GM12878 (cell line): Measurements from ENCODE around the gene NPLOC4. TPM values are rescaled to one million over a fixed set of nuclear protein-coding genes. Genes with fewer than 3 reads are reported as not detected.

Experiments
- ATAC-seq: fragments of 200-7000 bp; cut with Tn5 transposase; 3 replicates; pipeline ENCODE4 v1.9.1; 2020; ENCODE audit warnings: mild to moderate bottlenecking, moderate library complexity
- BruUV-seq: library from RNA; stranded (reverse); fragments of 400-500 nt; replicated peaks from 2 replicates; lab custom pipeline; 2021; lab: Mats Ljungman, UMichigan
- CTCF ChIA-PET: fragments of 300-600 bp; sonication (Branson Sonifier 250); formaldehyde crosslinking; extraction: SDS; loops from one replicate; lab custom pipeline; 2021; ENCODE audit warnings: inconsistent platforms; lab: Yijun Ruan, JAX
- POLR2A ChIA-PET: fragments of 350-600 bp; formaldehyde crosslinking; extraction: SDS; loops from one replicate; lab custom pipeline; 2021; ENCODE audit warnings: inconsistent platforms; lab: Charles Lee
- RAD21 ChIA-PET: fragments of 300-600 bp; sonication (Branson Sonifier 250); formaldehyde crosslinking; loops from one replicate; lab custom pipeline; 2023; ENCODE audit warnings: antibody characterized with exemption; ENCODE audit not compliant: unreplicated experiment; lab: Charles Lee
- SMC1A ChIA-PET: fragments of 300-600 bp; sonication (Branson Sonifier 250); formaldehyde crosslinking; loops from one replicate; lab custom pipeline; 2023; ENCODE audit not compliant: unreplicated experiment, uncharacterized antibody; lab: Charles Lee
- DNase-seq: peaks from one replicate; pipeline ENCODE4 v3.0.0-alpha.2; 2011; ENCODE audit warnings: low read depth, low spot score
- FAIRE-seq: peaks from 3 replicates; lab custom pipeline; 2011; peaks lifted over from hg19 to GRCh38; lab: Jason Lieb, UNC
- H2AFZ ChIP-seq: 2 replicates; pipeline ENCODE4 v1.6.0; 2011; ENCODE audit warnings: low read depth, low read length, control low read depth; ENCODE audit not compliant: control insufficient read depth
- H3K27ac ChIP-seq: 2 replicates; pipeline ENCODE4 v1.5.1; 2011; ENCODE audit warnings: control low read depth; ENCODE audit not compliant: control insufficient read depth, insufficient read depth
- H3K27me3 ChIP-seq, 2 experiments: replicated peaks in 1 of 2; 2 replicates each; pipeline versions ENCODE4 v1.6.0 to v1.6.1; 2011; ENCODE audit warnings: low read length in 1 of 2; ENCODE audit not compliant: control insufficient read depth in 2 of 2, insufficient read depth in 2 of 2
- H3K36me3 ChIP-seq, 2 experiments: 2 replicates each; pipeline ENCODE4 v1.5.1; 2011; ENCODE audit warnings: low read length in 1 of 2; ENCODE audit not compliant: control insufficient read depth in 2 of 2, insufficient read depth in 2 of 2
- H3K4me1 ChIP-seq: 2 replicates; pipeline ENCODE4 v1.6.1; 2011; ENCODE audit warnings: mild to moderate bottlenecking, low read length, moderate library complexity, mixed read lengths; ENCODE audit not compliant: control insufficient read depth, insufficient read depth
- H3K4me2 ChIP-seq: 2 replicates; pipeline ENCODE4 v1.6.0; 2011; ENCODE audit warnings: control low read depth; ENCODE audit not compliant: control insufficient read depth, insufficient read depth
- H3K4me3 ChIP-seq: fragments of 200-600 bp; sonication (generic); 2 replicates; pipeline ENCODE4 v1.5.1; 2016
- H3K79me2 ChIP-seq: 2 replicates; pipeline ENCODE4 v1.6.0; 2011; ENCODE audit warnings: low read length; ENCODE audit not compliant: control insufficient read depth, insufficient read depth
- H3K9ac ChIP-seq: 2 replicates; pipeline ENCODE4 v1.8.0; 2011; ENCODE audit warnings: low read length, control low read depth, mixed read lengths; ENCODE audit not compliant: control insufficient read depth, insufficient read depth
- H3K9me3 ChIP-seq: replicated peaks from 3 replicates; pipeline ENCODE4 v1.5.1; 2011; ENCODE audit warnings: mild to moderate bottlenecking, low read length; ENCODE audit not compliant: control insufficient read depth, insufficient read depth
- H4K20me1 ChIP-seq: 2 replicates; pipeline ENCODE4 v1.6.0; 2011; ENCODE audit not compliant: control insufficient read depth, insufficient read depth
- CBX5 ChIP-seq: sonication (generic); IDR thresholded peaks from 2 replicates; pipeline ENCODE4 v1.6.1; 2016; ENCODE audit warnings: low read depth, moderate library complexity, mild to moderate bottlenecking, inconsistent platforms
- CEBPB ChIP-seq, 2 experiments: fragments of 150-350 bp in 1 of 2; IDR thresholded peaks; 2 replicates each; pipeline ENCODE4 v1.6.1; 2012 to 2014; ENCODE audit warnings: low read depth in 2 of 2, low read length in 2 of 2, borderline replicate concordance in 1 of 2, inconsistent platforms in 1 of 2
- CHD1 ChIP-seq: IDR thresholded peaks from 2 replicates; pipeline ENCODE4 v1.6.1; 2012; ENCODE audit warnings: low read depth, low read length, improper control_type of control experiment
- CHD4 ChIP-seq: fragments of 200-600 bp; sonication (generic); IDR thresholded peaks from 2 replicates; pipeline ENCODE4 v1.6.1; 2016; ENCODE audit warnings: mild to moderate bottlenecking
- EED ChIP-seq: sonication (generic); IDR thresholded peaks from 2 replicates; pipeline ENCODE4 v1.6.1; 2016; ENCODE audit warnings: antibody characterized with exemption, low read depth
- FOS ChIP-seq: IDR thresholded peaks from 3 replicates; pipeline ENCODE4 v1.6.1; 2011; ENCODE audit warnings: borderline replicate concordance; ENCODE audit not compliant: insufficient read length; ENCODE audit errors: extremely low read depth
- IKZF1 ChIP-seq: fragments of 450-650 bp; conservative IDR thresholded peaks from 2 replicates; pipeline ENCODE4 v1.6.1; 2017; ENCODE audit warnings: antibody characterized with exemption, mild to moderate bottlenecking
- KAT2A ChIP-seq: conservative IDR thresholded peaks from 2 replicates; pipeline ENCODE4 v1.6.1; 2011; ENCODE audit warnings: low read depth, low read length; ENCODE audit not compliant: control insufficient read depth
- KDM1A ChIP-seq: fragments of 200-600 bp; sonication (generic); IDR thresholded peaks from 2 replicates; pipeline ENCODE4 v1.6.1; 2016; ENCODE audit warnings: borderline replicate concordance
- LARP7 ChIP-seq: fragments of 450-650 bp; IDR thresholded peaks from 2 replicates; pipeline ENCODE4 v1.6.1; 2017; ENCODE audit warnings: mild to moderate bottlenecking
- POLR2AphosphoS2 ChIP-seq: IDR thresholded peaks from 2 replicates; pipeline ENCODE4 v1.6.1; 2011; ENCODE audit warnings: low read depth, mild to moderate bottlenecking, low read length, improper control_type of control experiment, moderate library complexity
- RAD51 ChIP-seq: fragments of 450-650 bp; IDR thresholded peaks from 2 replicates; pipeline ENCODE4 v1.6.1; 2016; ENCODE audit warnings: moderate library complexity, mild to moderate bottlenecking, inconsistent platforms
- REST ChIP-seq: IDR thresholded peaks from 2 replicates; pipeline ENCODE4 v1.6.1; 2012; ENCODE audit warnings: mild to moderate bottlenecking, low read depth, low read length
- TBL1XR1 ChIP-seq: IDR thresholded peaks from 2 replicates; pipeline ENCODE4 v1.6.1; 2012; ENCODE audit warnings: low read depth, low read length, improper control_type of control experiment
- TCF12 ChIP-seq: IDR thresholded peaks from 2 replicates; pipeline ENCODE4 v1.6.1; 2011; ENCODE audit warnings: low read depth, mild to moderate bottlenecking, low read length
- YBX1 ChIP-seq: fragments of 450-650 bp; IDR thresholded peaks from 2 replicates; pipeline ENCODE4 v1.6.1; 2016; ENCODE audit warnings: antibody characterized with exemption
- ZNF217 ChIP-seq: fragments of 450-650 bp; IDR thresholded peaks from 2 replicates; pipeline ENCODE4 v1.6.1; 2017; ENCODE audit warnings: antibody characterized with exemption, mild to moderate bottlenecking
- ZNF24 ChIP-seq: fragments of 450-650 bp; IDR thresholded peaks from 2 replicates; pipeline ENCODE4 v1.6.1; 2017; ENCODE audit warnings: antibody characterized with exemption, mild to moderate bottlenecking
- ZZZ3 ChIP-seq: IDR thresholded peaks from 2 replicates; pipeline ENCODE4 v1.6.1; 2011; ENCODE audit warnings: low read depth; ENCODE audit not compliant: control insufficient read depth, insufficient read length
- WGBS: methylation state at CpG from one replicate; pipeline ENCODE4 v1.1.6; 2016; ENCODE audit warnings: low lambda C conversion rate; ENCODE audit not compliant: insufficient replicate concordance, insufficient coverage; ENCODE audit errors: missing lambda C conversion rate; 5-methylcytosine and 5-hydroxymethylcytosine counted together
- in situ Hi-C: fragments of 300-500 bp; cut with MboI; formaldehyde crosslinking; loops from 9 replicates; pipeline ENCODE4 v1.14.3; 2018; ENCODE audit warnings: mixed read lengths
- intact Hi-C: fragments of 100-400 bp; cut with micrococcal nuclease; formaldehyde crosslinking; loops from one replicate; pipeline ENCODE4 v1.14.2; 2022; ENCODE audit not compliant: unreplicated experiment
- polyA plus RNA-seq, 11 experiments: library from polyadenylated mRNA; depleted of rRNA in 4 of 11; unstranded in 6 of 11; stranded (reverse) in 5 of 11; fragments of >200 nt; fragmentation: Nextera tagmentation in 4 of 11; fragmentation: Illumina TruSeq in 1 of 11; extraction: Ambion mirVana in 4 of 11; extraction: Trizol in 1 of 11; gene quantifications; 1 replicate in 1 of 11; 2 replicates in 10 of 11; pipeline versions ENCODE4 v1.2.1 to v1.2.3, GENCODE V29; 2011 to 2016; ENCODE audit warnings: inconsistent platforms in 2 of 11, missing spikeins in 2 of 11, low read depth in 1 of 11
- total RNA-seq, 4 experiments: library from RNA; depleted of rRNA in 3 of 4; stranded (reverse); fragments of >200 nt in 3 of 4; fragmentation: Illumina TruSeq in 1 of 4; extraction: Trizol in 1 of 4; gene quantifications; 2 replicates each; pipeline versions ENCODE4 v1.2.1 to v1.2.3, GENCODE V29; 2013 to 2021
- TF ChIP-seq, protein P1 (sequence below): fragments of 450-650 bp; IDR thresholded peaks from 2 replicates; pipeline ENCODE4 v1.6.1; 2017; ENCODE audit warnings: borderline replicate concordance

NPLOC4 gene
- total and polyA plus RNA-seq, 10 of the 15 experiments (the other 5 are each of a cell fraction or from before 2014, with no cell fraction given): 1.5 to 83.7 (median 45.8) TPM

GRCh38 chr17:81582341-81582740, 54.6 kb downstream of the NPLOC4 start:
- 81% methylated on average over 5 of the region's 5 CpGs for WGBS
- in situ Hi-C loops: no loop called here

DNA sequence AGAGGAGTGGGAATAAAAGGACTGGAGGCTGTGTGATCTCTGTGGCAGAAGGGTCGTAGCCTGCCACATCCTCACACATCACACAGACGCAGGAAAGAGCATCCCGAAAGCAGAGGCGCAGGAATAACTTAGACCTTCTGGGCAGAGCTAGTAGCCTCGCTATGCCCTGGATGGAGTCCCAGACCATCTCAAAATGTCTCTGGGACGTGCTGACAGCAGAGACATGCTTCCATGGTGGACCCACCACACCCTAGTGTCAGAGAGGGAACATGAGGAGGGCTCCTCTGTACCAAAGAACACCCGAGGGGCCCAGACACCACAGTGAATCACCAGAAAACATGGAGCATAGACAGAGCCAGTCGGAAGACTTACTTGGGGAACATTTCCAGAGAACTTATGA, 55.2 kb downstream of the NPLOC4 start:
- H3K9me3 ChIP-seq: no peaks in the 10 kb centered on the region
- H3K36me3 ChIP-seq: peaks cover 16 to 28% of the 10 kb centered on the region in 2 experiments
- CTCF ChIA-PET: no interaction called here
- RAD21 ChIA-PET: no interaction called here
- no peak overlapping the region for H3K4me3 ChIP-seq
- intact Hi-C loops (no loop called here), in situ Hi-C loops (no loop called here)
- no peak for FAIRE-seq
- 98% methylated on average over 8 of the region's 8 CpGs for WGBS
- H4K20me1 ChIP-seq: no peaks in the 10 kb centered on the region
- DNase-seq: no peak
- no peak overlapping the region for H2AFZ ChIP-seq
- TF ChIP-seq KDM1A (no peak), YBX1 (no peak), ZNF24 (no peak), CHD1 (no peak), CHD4 (no peak), LARP7 (no peak), RAD51 (no peak), REST (no peak), FOS (no peak)
- TF ChIP-seq, protein P1, sequence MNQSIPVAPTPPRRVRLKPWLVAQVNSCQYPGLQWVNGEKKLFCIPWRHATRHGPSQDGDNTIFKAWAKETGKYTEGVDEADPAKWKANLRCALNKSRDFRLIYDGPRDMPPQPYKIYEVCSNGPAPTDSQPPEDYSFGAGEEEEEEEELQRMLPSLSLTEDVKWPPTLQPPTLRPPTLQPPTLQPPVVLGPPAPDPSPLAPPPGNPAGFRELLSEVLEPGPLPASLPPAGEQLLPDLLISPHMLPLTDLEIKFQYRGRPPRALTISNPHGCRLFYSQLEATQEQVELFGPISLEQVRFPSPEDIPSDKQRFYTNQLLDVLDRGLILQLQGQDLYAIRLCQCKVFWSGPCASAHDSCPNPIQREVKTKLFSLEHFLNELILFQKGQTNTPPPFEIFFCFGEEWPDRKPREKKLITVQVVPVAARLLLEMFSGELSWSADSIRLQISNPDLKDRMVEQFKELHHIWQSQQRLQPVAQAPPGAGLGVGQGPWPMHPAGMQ: no peak
- H3K4me1 ChIP-seq: no peaks in the 10 kb centered on the region
- H3K79me2 ChIP-seq: no peaks in the 10 kb centered on the region
- BruUV-seq: no TSS peak
- H3K4me2 ChIP-seq: no peak overlapping the region
- no peak overlapping the region for H3K27ac ChIP-seq
- POLR2A ChIA-PET: no interaction called here
- no peaks in the 10 kb centered on the region for H3K27me3 ChIP-seq
- no peak for ATAC-seq
- no peak overlapping the region for H3K9ac ChIP-seq
- SMC1A ChIA-PET: interaction anchor here (0.7 kb wide), 2 partner anchors 18 to 131 kb away, joined by 3 read pairs; no protein-coding TSS in a partner anchor

More at GRCh38 chr17:81582341-81582740, 54.6 kb downstream of the NPLOC4 start:
- TF ChIP-seq KAT2A (no peak), EED (no peak), IKZF1 (no peak), CBX5 (no peak), ZZZ3 (no peak), TBL1XR1 (no peak), POLR2AphosphoS2 (no peak), ZNF217 (no peak), CEBPB (IDR thresholded peaks at IDR 0.05; ENCODE audit: borderline replicate concordance in 1 of 2, low read depth in 2 of 2, low read length in 2 of 2) (no peak), TCF12 (no peak)
- ChIA-PET SMC1A (interaction anchor here (0.7 kb wide), 1 partner anchor 18 kb away, joined by 3 read pairs; no protein-coding TSS in a partner anchor), POLR2A (no interaction called here), CTCF (no interaction called here), RAD21 (no interaction called here)
- no peak overlapping the region for H3K4me2 ChIP-seq
- H3K27me3 ChIP-seq: no peaks in the 10 kb centered on the region
- H3K9ac ChIP-seq: no peak overlapping the region
- no peaks in the 10 kb centered on the region for H4K20me1 ChIP-seq
- no peak overlapping the region for H3K4me3 ChIP-seq
- H3K36me3 ChIP-seq: peaks cover 19 to 26% of the 10 kb centered on the region in 2 experiments
- BruUV-seq: no TSS peak
- DNase-seq: no peak
- no peak for FAIRE-seq
- H3K4me1 ChIP-seq: no peaks in the 10 kb centered on the region
- no peaks in the 10 kb centered on the region for H3K79me2 ChIP-seq
- H3K27ac ChIP-seq: no peak overlapping the region
- ATAC-seq: no peak
- intact Hi-C loops: no loop called here
- H2AFZ ChIP-seq: no peak overlapping the region
- no peaks in the 10 kb centered on the region for H3K9me3 ChIP-seq
